ENCODE results near the gene CCN6. TPM values are rescaled to one million over a fixed set of nuclear protein-coding genes. Genes with fewer than 3 reads are reported as not detected.

The CCN6 gene
- total RNA-seq, 1 experiment from 2014 or later, result not detected

GRCh38 chr6:112032728-112033127 lies 21.2 kb upstream of the CCN6 start:
- Histone ChIP-seq H3K4me3 (ENCODE audit: low read depth, low read length) (no peak overlapping the region), H3K9me3 (no peaks in the 10 kb centered on the region), H3K36me3 (ENCODE audit: control insufficient read depth, insufficient read depth, low read length) (no peaks in the 10 kb centered on the region), H3K27me3 (replicated peaks; ENCODE audit: control insufficient read depth, insufficient read depth, low read length) (no peaks in the 10 kb centered on the region), H3K4me1 (no peaks in the 10 kb centered on the region)
- DNase-seq, result no peak
- Mint-ChIP-seq H3K9me3 (ENCODE audit: unreplicated experiment) (no peaks in the 10 kb centered on the region), H3K27me3 (ENCODE audit: insufficient read depth, unreplicated experiment) (peaks cover 4% of the 10 kb centered on the region), H3K36me3 (ENCODE audit: insufficient read depth, unreplicated experiment) (no peaks in the 10 kb centered on the region), H3K27ac (ENCODE audit: unreplicated experiment) (no peak overlapping the region), H3K4me1 (ENCODE audit: low read depth, unreplicated experiment) (no peaks in the 10 kb centered on the region), H3K4me3 (ENCODE audit: unreplicated experiment) (no peak overlapping the region)
- intact Hi-C loops (cut with micrococcal nuclease; ENCODE audit: unreplicated experiment), result no loop called here
- no peak for TF ChIP-seq CTCF (IDR thresholded peaks at IDR 0.05; ENCODE audit: insufficient read depth in 1 of 2, low read depth in 1 of 2, low read length in 1 of 2, severe bottlenecking in 1 of 2, unreplicated experiment in 1 of 2)
- BruUV-seq (replicated peaks), result no TSS peak
- ChIA-PET CTCF (no interaction called here), POLR2A (interaction anchor here (0.6 kb wide), 1 partner anchor 50 kb away, joined by 4 read pairs; no protein-coding TSS in a partner anchor)

- intact Hi-C loops (cut with micrococcal nuclease; ENCODE audit: unreplicated experiment), result no loop called here
- H3K4me1 Mint-ChIP-seq (ENCODE audit: low read depth, unreplicated experiment), result no peaks in the 10 kb centered on the region
- Histone ChIP-seq H3K9me3 (no peaks in the 10 kb centered on the region), H3K36me3 (ENCODE audit: control insufficient read depth, insufficient read depth, low read length) (no peaks in the 10 kb centered on the region), H3K4me1 (no peaks in the 10 kb centered on the region), H3K27me3 (replicated peaks; ENCODE audit: control insufficient read depth, insufficient read depth, low read length) (no peaks in the 10 kb centered on the region), H3K4me3 (ENCODE audit: low read depth, low read length) (no peak overlapping the region)
- H3K4me3 Mint-ChIP-seq (ENCODE audit: unreplicated experiment), result no peak overlapping the region
- no peak for DNase-seq
- no peak overlapping the region for H3K27ac Mint-ChIP-seq (ENCODE audit: unreplicated experiment)
- ChIA-PET CTCF (interaction anchor here (0.5 kb wide), 1 partner anchor 10 kb away, joined by 10 read pairs; no protein-coding TSS in a partner anchor), POLR2A (no interaction called here)
- peaks cover 4% of the 10 kb centered on the region for H3K27me3 Mint-ChIP-seq (ENCODE audit: insufficient read depth, unreplicated experiment)
- BruUV-seq (replicated peaks), result no TSS peak
- no peaks in the 10 kb centered on the region for H3K36me3 Mint-ChIP-seq (ENCODE audit: insufficient read depth, unreplicated experiment)
- TF ChIP-seq CTCF (IDR thresholded peaks at IDR 0.05; ENCODE audit: insufficient read depth in 1 of 2, low read depth in 1 of 2, low read length in 1 of 2, severe bottlenecking in 1 of 2, unreplicated experiment in 1 of 2), result no peak
- no peaks in the 10 kb centered on the region for H3K9me3 Mint-ChIP-seq (ENCODE audit: unreplicated experiment)
These were observed 19.9 kb upstream of the CCN6 start for GRCh38 chr6:112033791-112034615.

- Histone ChIP-seq H3K4me1 (no peaks in the 10 kb centered on the region), H3K4me3 (ENCODE audit: low read depth, low read length) (no peak overlapping the region), H3K9me3 (no peaks in the 10 kb centered on the region), H3K36me3 (ENCODE audit: control insufficient read depth, insufficient read depth, low read length) (no peaks in the 10 kb centered on the region), H3K27me3 (replicated peaks; ENCODE audit: control insufficient read depth, insufficient read depth, low read length) (no peaks in the 10 kb centered on the region)
- H3K9me3 Mint-ChIP-seq (ENCODE audit: unreplicated experiment), result no peaks in the 10 kb centered on the region
- ChIA-PET CTCF (interaction anchor here (0.5 kb wide), 1 partner anchor 9 kb away, joined by 10 read pairs; no protein-coding TSS in a partner anchor), POLR2A (no interaction called here)
- H3K27ac Mint-ChIP-seq (ENCODE audit: unreplicated experiment), result no peak overlapping the region
- H3K27me3 Mint-ChIP-seq (ENCODE audit: insufficient read depth, unreplicated experiment), result peaks cover 6% of the 10 kb centered on the region
- H3K36me3 Mint-ChIP-seq (ENCODE audit: insufficient read depth, unreplicated experiment), result no peaks in the 10 kb centered on the region
- no TSS peak for BruUV-seq (replicated peaks)
- intact Hi-C loops (cut with micrococcal nuclease; ENCODE audit: unreplicated experiment), result no loop called here
- no peak overlapping the region for H3K4me3 Mint-ChIP-seq (ENCODE audit: unreplicated experiment)
- DNase-seq, result no peak
- H3K4me1 Mint-ChIP-seq (ENCODE audit: low read depth, unreplicated experiment), result no peaks in the 10 kb centered on the region
- TF ChIP-seq CTCF (IDR thresholded peaks at IDR 0.05; ENCODE audit: insufficient read depth in 1 of 2, low read depth in 1 of 2, low read length in 1 of 2, severe bottlenecking in 1 of 2, unreplicated experiment in 1 of 2), result no peak
These were observed 19.3 kb upstream of the CCN6 start for GRCh38 chr6:112034616-112034995.

Data from Caco-2 (cell line).